Activated naive CD4-positive, alpha-beta T cell treated with anti-CD3 and anti-CD28 coated beads, Interleukin-2, amount 10 ng/mL, durations not matched to agents 7 days and 5 days (primary cell): ENCODE measurements around the gene STAP1.
A peak's percentile ranks its signal among the peaks of the same experiment; 100 is the strongest.
"Not testable (repeated sequence)": the region's sequence is repeated elsewhere in the genome, so short reads cannot be mapped to it uniquely, and the experiment has no call there.

Experiments
- CTCF ChIA-PET: fragments of 350-600 bp; sonication (Branson Sonifier 250); formaldehyde crosslinking; loops from one replicate; lab custom pipeline; 2021; ENCODE audit warnings: antibody characterized with exemption; lab: Charles Lee
- DNase-seq: peaks from one replicate; pipeline ENCODE4 v3.0.0-alpha.2; 2020
- H3K27ac Mint-ChIP-seq: one replicate; pipeline ENCODE4 v1.8.0; 2021; ENCODE audit warnings: mild to moderate bottlenecking, moderate library complexity, mixed read lengths
- H3K27me3 Mint-ChIP-seq: one replicate; pipeline ENCODE4 v1.8.0; 2021; ENCODE audit warnings: mild to moderate bottlenecking, mixed read lengths
- H3K36me3 Mint-ChIP-seq: one replicate; pipeline ENCODE4 v1.8.0; 2021; ENCODE audit warnings: mixed read lengths
- H3K4me1 Mint-ChIP-seq: one replicate; pipeline ENCODE4 v1.8.0; 2021; ENCODE audit warnings: mixed read lengths
- H3K4me3 Mint-ChIP-seq: one replicate; pipeline ENCODE4 v1.8.0; 2021; ENCODE audit warnings: mild to moderate bottlenecking, moderate library complexity, mixed read lengths
- H3K9me3 Mint-ChIP-seq: one replicate; pipeline ENCODE4 v1.8.0; 2021; ENCODE audit warnings: mixed read lengths

Gene STAP1, protein sequence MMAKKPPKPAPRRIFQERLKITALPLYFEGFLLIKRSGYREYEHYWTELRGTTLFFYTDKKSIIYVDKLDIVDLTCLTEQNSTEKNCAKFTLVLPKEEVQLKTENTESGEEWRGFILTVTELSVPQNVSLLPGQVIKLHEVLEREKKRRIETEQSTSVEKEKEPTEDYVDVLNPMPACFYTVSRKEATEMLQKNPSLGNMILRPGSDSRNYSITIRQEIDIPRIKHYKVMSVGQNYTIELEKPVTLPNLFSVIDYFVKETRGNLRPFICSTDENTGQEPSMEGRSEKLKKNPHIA

DNA sequence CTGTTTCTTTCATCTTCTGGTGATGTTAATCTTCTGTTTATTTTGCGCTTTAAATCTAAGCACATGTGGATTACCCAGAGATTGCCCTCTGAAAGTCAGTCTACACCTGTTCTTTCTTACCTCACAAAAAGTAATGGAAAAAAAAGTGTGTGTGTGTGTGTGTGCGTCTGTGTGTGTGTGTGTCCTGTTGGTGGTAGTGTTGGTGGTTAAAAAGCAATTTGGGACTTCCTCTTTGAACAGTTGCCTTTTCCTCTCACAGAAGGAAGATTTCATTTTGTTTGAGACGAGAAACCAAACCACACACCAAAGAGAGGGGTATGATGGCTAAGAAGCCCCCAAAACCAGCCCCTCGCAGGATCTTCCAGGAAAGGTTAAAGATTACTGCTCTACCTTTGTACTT lies at the start of gene STAP1:
TSS of gene STAP1 (plus strand) at position 235 of the 400 bp plus-strand sequence. CDS start at position 318, 83 bp downstream.
- H3K27me3 Mint-ChIP-seq, result no peaks in the 10 kb centered on the region
- peak within 1 kb of the TSS; percentile 86 for H3K4me3 Mint-ChIP-seq
- H3K9me3 Mint-ChIP-seq, result no peaks in the 10 kb centered on the region
- peaks cover 31% of the 10 kb centered on the region for H3K4me1 Mint-ChIP-seq
- peaks cover 7% of the 10 kb centered on the region for H3K36me3 Mint-ChIP-seq
- CTCF ChIA-PET, result interaction anchor here (1.2 to 1.4 kb wide), 2 partner anchors 12 to 203 kb away, joined by 3 to 5 read pairs; no protein-coding TSS in a partner anchor
- DNase-seq, result peak; percentile 63
- peak within 1 kb of the TSS; percentile 72 for H3K27ac Mint-ChIP-seq

- H3K4me3 Mint-ChIP-seq, result no peak overlapping the region
- no peaks in the 10 kb centered on the region for H3K9me3 Mint-ChIP-seq
These were observed 46.0 kb upstream of the STAP1 start for GRCh38 chr4:67512501-67512900.

DNA sequence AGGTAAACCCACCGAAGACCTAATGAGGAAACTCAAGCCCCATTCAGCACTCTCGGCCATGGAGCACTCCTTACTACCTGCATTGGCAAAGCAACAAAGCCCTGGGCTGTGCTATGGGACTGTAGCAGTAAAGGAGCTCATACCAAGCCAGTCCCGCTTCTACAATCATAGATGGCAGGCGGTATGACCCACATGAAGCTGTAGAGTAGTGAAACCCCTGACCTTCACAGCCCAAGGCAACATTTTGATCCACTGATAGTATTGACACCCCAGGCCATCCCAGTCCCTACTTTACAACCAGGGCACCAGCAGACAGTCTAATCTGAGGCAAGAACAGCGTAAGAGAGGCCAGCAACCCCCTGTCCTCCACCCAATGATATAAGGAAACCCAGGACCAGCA lies 38.4 kb upstream of the STAP1 start:
- Mint-ChIP-seq H3K4me3 (no peak overlapping the region), H3K27me3 (no peaks in the 10 kb centered on the region), H3K27ac (peak overlapping the region; percentile 22), H3K36me3 (peaks cover 56% of the 10 kb centered on the region), H3K4me1 (peaks cover 37% of the 10 kb centered on the region), H3K9me3 (no peaks in the 10 kb centered on the region)
- no peak for DNase-seq
- CTCF ChIA-PET, result no interaction called here

More at GRCh38 chr4:67512501-67512900, 46.0 kb upstream of the STAP1 start:
- peaks cover 11% of the 10 kb centered on the region for H3K4me1 Mint-ChIP-seq
- CTCF ChIA-PET, result no interaction called here
- no peak overlapping the region for H3K27ac Mint-ChIP-seq
- peaks cover 62% of the 10 kb centered on the region for H3K36me3 Mint-ChIP-seq
- no peak for DNase-seq
- no peaks in the 10 kb centered on the region for H3K27me3 Mint-ChIP-seq

- DNase-seq, result no peak
- Mint-ChIP-seq H3K4me1 (peaks cover 46% of the 10 kb centered on the region), H3K27me3 (no peaks in the 10 kb centered on the region), H3K27ac (peak overlapping the region; percentile 64), H3K9me3 (peaks cover 8% of the 10 kb centered on the region), H3K4me3 (no peak overlapping the region), H3K36me3 (peaks cover 62% of the 10 kb centered on the region)
- CTCF ChIA-PET, result no interaction called here
These were observed 37.0 kb upstream of the STAP1 start for GRCh38 chr4:67521506-67521905.

DNA sequence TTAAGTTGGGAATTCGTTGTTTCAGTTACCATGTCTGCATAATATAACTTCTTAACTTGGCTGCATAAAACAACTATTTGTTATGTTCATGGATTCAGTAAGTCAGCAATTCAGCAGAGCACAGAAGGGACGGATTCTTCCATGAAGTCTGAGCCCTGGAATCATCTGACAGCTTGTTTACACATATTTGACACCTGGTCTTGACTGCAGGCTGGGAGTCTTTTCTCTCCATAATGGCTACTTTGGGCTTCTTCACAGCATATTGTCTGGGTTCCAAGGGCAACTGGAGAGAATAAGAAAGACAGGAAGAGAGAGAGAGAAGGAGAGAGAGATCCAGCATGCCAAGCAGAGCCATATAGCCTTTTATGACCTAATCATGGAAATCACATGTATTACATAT lies 36.3 kb upstream of the STAP1 start:
- CTCF ChIA-PET, result no interaction called here
- H3K4me1 Mint-ChIP-seq, result peaks cover 52% of the 10 kb centered on the region
- DNase-seq, result no peak
- no peak overlapping the region for H3K27ac Mint-ChIP-seq
- H3K27me3 Mint-ChIP-seq, result no peaks in the 10 kb centered on the region
- no peak overlapping the region for H3K4me3 Mint-ChIP-seq
- H3K9me3 Mint-ChIP-seq, result peaks cover 8% of the 10 kb centered on the region
- H3K36me3 Mint-ChIP-seq, result peaks cover 67% of the 10 kb centered on the region

DNA sequence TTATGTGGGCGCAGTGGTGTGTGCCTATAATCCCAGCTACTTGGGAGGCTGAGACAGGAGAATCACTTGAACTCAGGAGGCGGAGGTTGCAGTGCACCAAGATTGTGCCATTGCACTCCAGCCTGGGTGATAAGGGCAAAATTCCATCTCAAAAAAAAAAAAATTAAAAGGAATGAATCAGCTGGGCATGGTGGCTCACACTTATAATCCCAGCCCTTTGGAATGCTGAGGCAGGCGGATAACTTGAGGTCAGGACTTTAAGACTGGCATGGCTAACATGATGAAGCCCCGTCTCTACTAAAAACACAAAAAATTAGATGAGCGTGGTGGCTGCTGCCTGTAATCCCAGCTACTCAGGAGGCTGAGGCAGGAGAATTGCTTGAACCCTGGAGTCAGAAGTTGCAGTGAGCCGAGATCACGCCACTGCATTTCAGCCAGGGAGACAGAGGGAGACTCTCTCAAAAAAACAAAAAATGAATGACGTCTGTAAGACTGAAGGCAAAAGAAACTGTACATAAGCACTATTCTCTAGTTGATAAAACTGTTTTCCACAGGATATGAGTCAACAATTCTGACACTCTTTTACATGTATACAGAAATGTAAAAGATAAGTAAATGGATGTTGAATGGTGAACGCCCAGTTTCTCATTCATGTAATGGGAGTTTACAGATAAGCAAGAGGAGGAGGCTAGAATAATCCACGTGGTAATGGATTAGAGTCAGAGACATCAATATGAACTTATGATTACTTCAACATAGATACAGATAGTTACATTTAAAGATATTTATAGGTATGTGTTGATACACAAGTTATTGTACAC lies 35.5 kb upstream of the STAP1 start:
- no peak for DNase-seq
- Mint-ChIP-seq H3K4me3 (no peak overlapping the region), H3K4me1 (peaks cover 52% of the 10 kb centered on the region), H3K27ac (peak overlapping the region; percentile 91), H3K36me3 (peaks cover 71% of the 10 kb centered on the region), H3K9me3 (peaks cover 8% of the 10 kb centered on the region), H3K27me3 (no peaks in the 10 kb centered on the region)
- CTCF ChIA-PET, result no interaction called here

GRCh38 chr4:67524140-67524539 lies 34.4 kb upstream of the STAP1 start:
- H3K4me3 Mint-ChIP-seq, H3K9me3 Mint-ChIP-seq, CTCF ChIA-PET, H3K27me3 Mint-ChIP-seq, DNase-seq: not testable (repeated sequence)
- H3K36me3 Mint-ChIP-seq, result peaks cover 72% of the 10 kb centered on the region
- H3K27ac Mint-ChIP-seq, result peak overlapping the region; percentile 80
- peaks cover 52% of the 10 kb centered on the region for H3K4me1 Mint-ChIP-seq

DNA sequence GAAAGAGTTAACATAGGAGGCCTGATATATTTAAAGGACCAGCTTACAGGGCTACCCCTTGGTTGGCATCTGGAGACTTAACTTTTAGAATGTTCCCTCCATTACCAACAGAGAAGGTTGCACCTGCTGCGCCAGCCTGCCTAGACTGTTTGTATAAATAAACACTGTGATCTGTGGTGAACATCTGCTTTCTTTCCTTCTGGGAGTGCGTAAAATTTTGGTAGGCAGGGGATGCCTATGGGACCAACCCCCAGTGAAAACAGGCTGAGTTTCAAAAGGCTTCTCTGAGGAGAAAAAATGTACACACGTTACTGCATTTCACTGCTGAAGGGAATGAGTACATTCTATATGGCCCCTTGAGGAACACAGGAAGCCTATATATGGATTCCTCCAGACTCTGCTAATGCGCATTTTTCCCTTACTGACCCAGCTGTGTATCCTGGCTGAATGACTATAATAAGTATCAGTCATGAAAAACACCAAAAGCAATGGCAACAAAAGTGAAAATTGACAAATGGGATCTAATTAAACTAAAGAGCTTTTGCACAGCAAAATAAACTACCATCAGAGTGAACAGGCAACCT lies 27.1 kb upstream of the STAP1 start:
- Mint-ChIP-seq H3K4me3 (no peak overlapping the region), H3K4me1 (peaks cover 10% of the 10 kb centered on the region), H3K9me3 (peaks cover 9% of the 10 kb centered on the region), H3K36me3 (peaks cover 80% of the 10 kb centered on the region), H3K27me3 (no peaks in the 10 kb centered on the region), H3K27ac (no peak overlapping the region)
- no peak for DNase-seq
- CTCF ChIA-PET, result no interaction called here

- H3K27me3 Mint-ChIP-seq, H3K4me3 Mint-ChIP-seq, CTCF ChIA-PET, DNase-seq, H3K4me1 Mint-ChIP-seq, H3K9me3 Mint-ChIP-seq, H3K27ac Mint-ChIP-seq: not testable (repeated sequence)
- H3K36me3 Mint-ChIP-seq, result peaks cover 75% of the 10 kb centered on the region
These were observed 26.1 kb upstream of the STAP1 start for GRCh38 chr4:67532397-67532796.

DNA sequence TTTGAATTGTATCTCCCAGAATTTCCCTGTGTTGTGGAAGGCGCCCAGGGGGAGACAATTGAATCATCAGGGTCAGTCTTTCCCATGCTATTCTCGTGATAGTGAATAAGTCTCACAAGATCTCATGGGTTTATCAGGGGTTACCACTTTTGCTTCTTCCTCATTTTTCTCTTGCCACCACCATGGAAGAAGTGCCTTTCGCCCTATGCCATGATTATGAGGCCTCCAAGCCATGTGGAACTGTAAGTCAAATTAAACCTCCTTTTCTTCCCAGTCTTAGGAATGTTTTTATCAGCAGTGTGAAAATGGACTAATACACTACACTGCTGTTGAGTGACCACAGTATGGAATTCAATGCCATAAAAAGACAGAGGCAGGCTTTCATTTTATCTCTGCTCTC lies 25.4 kb upstream of the STAP1 start:
- Mint-ChIP-seq H3K36me3 (peaks cover 73% of the 10 kb centered on the region), H3K27ac (no peak overlapping the region), H3K4me3 (no peak overlapping the region), H3K4me1 (peaks cover 4% of the 10 kb centered on the region), H3K9me3 (peaks cover 9% of the 10 kb centered on the region), H3K27me3 (no peaks in the 10 kb centered on the region)
- CTCF ChIA-PET, result no interaction called here
- no peak for DNase-seq

GRCh38 chr4:67535280-67535840 lies 23.2 kb upstream of the STAP1 start:
- Mint-ChIP-seq H3K27me3 (no peaks in the 10 kb centered on the region), H3K27ac (no peak overlapping the region), H3K9me3 (peaks cover 9% of the 10 kb centered on the region), H3K4me3 (no peak overlapping the region), H3K36me3 (peaks cover 77% of the 10 kb centered on the region), H3K4me1 (peaks cover 4% of the 10 kb centered on the region)
- CTCF ChIA-PET, result no interaction called here
- DNase-seq, result no peak

GRCh38 chr4:67539830-67540229 lies 18.7 kb upstream of the STAP1 start:
- H3K36me3 Mint-ChIP-seq, result peaks cover 65% of the 10 kb centered on the region
- H3K27ac Mint-ChIP-seq, result no peak overlapping the region
- peaks cover 32% of the 10 kb centered on the region for H3K4me1 Mint-ChIP-seq
- H3K9me3 Mint-ChIP-seq, result no peaks in the 10 kb centered on the region
- CTCF ChIA-PET, result no interaction called here
- DNase-seq, result no peak
- no peaks in the 10 kb centered on the region for H3K27me3 Mint-ChIP-seq
- no peak overlapping the region for H3K4me3 Mint-ChIP-seq

- Mint-ChIP-seq H3K9me3 (no peaks in the 10 kb centered on the region), H3K36me3 (peaks cover 56% of the 10 kb centered on the region), H3K4me1 (peaks cover 37% of the 10 kb centered on the region), H3K27me3 (no peaks in the 10 kb centered on the region), H3K27ac (no peak overlapping the region), H3K4me3 (no peak overlapping the region)
- no peak for DNase-seq
- CTCF ChIA-PET, result no interaction called here
These were observed 16.5 kb upstream of the STAP1 start for GRCh38 chr4:67542076-67542475.
